ENCODE results near the gene RFTN1.

Gene RFTN1

GRCh38 chr3:16297997-16298885, 215.3 kb downstream of the RFTN1 start:
- no peak for DNase-seq
- in situ Hi-C loops (cut with HindIII; ENCODE audit: low pct_ligation_motif_present, low pct_unique_long_range_greater_than_20kb, low sequenced_read_pairs), result no loop called here

DNA sequence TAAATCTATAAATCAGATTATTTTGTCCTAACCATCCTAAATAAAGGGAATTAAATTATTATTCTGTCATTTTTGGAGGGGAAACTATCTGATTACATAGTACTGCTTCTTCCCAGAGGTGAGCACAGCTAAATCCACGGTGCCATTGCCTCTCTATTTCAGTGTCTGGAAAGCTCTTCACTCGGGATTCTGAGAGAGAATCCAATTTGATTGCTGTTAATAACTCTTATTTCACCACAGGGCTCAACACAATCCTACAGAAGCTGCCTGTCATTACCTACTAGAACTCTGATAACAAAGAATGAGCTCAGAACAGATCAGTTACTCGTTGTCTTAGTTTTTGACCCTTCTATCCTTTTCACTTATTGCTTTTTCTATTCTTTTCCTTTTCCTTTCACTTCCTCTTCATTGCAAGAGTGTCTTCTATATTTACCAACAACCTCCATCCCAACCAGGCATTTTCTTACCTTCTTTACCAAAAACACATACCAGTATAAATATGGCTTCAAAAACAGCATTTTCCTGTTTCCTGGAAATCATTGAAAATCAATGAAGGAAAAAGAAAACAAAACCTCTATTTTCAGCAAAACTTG, 218.1 kb downstream of the RFTN1 start:
- no peak for DNase-seq
- in situ Hi-C loops (cut with HindIII; ENCODE audit: low pct_ligation_motif_present, low pct_unique_long_range_greater_than_20kb, low sequenced_read_pairs), result no loop called here

GRCh38 chr3:16294844-16295243, 218.7 kb downstream of the RFTN1 start:
- in situ Hi-C loops (cut with HindIII; ENCODE audit: low pct_ligation_motif_present, low pct_unique_long_range_greater_than_20kb, low sequenced_read_pairs), result no loop called here
- DNase-seq, result no peak

- DNase-seq, result no peak
- in situ Hi-C loops (cut with HindIII; ENCODE audit: low pct_ligation_motif_present, low pct_unique_long_range_greater_than_20kb, low sequenced_read_pairs), result no loop called here
These were observed 222.7 kb downstream of the RFTN1 start for GRCh38 chr3:16290827-16291196.

DNA sequence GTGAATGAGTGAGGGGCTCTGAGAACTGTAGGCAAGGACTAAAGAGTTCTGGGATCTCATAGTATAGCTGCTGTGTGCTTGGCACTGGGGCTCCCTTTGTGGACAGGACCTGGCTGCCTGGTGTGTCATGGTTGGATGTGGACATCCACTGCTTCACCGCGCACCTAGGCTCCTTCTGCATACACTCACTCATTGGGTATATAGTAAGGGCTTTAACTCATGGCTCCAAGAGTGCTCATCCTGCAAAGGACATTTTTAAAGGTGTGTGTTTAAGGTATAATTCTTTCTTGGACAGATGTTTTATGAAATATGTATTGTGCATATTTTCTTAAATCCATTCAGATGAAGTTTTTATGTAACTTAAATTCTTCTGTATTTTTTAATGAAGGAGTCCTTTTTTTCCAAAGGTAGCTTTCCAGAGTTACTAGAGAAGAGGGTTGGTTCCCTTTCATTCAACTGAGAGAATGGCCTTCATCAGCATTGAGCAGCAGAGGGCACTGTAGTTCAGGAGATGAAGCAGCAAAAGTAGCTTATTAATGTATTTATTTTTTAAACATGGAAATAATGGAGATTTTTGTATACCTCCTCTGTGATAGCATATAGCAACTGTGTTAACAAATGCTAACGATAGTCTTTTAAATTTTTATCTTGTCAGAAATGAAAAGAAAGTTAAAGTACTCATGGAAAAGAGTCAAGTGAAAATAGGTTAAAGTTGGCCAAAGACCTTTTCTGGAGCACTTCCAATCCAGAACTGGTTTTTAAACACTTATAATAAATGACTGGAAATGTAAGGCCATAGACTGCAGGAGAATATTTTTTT, 223.3 kb downstream of the RFTN1 start:
- in situ Hi-C loops (cut with HindIII; ENCODE audit: low pct_ligation_motif_present, low pct_unique_long_range_greater_than_20kb, low sequenced_read_pairs), result no loop called here
- DNase-seq, result peak; percentile 49

DNA sequence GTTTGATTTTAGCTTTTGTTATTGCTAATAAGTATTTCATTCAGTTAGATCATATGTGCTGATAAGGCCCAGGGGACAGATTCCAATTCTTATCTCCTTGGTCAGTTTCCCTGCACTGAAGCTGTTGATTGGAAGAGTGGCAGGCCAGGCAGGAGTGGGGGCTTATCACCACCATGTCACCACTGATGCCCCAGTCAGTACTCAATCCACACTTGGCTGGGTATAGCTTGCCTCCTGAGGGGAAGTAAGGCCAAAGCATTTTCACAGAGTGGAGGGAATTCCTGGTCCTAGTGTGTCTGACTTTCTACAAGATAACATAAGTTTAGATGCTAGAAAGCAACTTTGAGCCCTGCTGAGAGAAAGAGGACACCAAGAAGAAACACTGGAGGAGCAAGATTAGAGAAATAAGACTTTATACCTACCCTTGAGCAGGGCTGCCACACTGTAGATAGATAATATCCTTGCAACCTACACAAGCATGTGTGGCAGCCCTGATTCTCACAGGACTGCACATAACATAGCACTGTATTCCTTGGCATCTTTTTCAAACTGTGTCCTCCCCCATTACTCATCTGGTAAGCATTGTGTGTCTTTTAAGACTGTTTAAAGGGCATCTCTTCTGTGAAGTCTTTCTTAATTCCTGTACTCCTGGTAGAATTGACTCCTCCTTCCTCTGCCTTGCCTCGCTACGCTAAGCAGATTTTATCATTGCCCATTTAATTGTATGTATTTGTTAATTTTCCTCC, 224.2 kb downstream of the RFTN1 start:
- DNase-seq, result no peak
- in situ Hi-C loops (cut with HindIII; ENCODE audit: low pct_ligation_motif_present, low pct_unique_long_range_greater_than_20kb, low sequenced_read_pairs), result no loop called here

DNA sequence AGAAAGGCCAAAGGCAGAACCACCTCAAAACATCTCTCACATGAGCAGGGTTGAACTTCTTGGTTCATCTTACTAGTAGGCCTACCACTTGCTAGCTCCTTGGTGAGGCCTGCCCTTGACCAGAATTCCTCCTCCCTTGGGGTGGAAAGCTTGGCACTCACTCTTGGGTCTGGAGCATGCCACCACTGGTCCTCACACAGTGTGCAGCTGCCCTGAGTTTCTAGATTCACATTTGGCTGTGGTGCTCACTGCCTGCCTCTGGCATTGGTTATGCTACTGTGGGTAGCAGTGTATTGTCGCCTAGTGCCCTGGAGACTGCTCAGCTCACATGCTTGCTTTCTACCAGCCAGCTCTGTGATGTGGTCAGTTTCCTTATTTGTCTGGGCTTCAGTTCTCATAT, 224.8 kb downstream of the RFTN1 start:
- in situ Hi-C loops (cut with HindIII; ENCODE audit: low pct_ligation_motif_present, low pct_unique_long_range_greater_than_20kb, low sequenced_read_pairs), result no loop called here

DNA sequence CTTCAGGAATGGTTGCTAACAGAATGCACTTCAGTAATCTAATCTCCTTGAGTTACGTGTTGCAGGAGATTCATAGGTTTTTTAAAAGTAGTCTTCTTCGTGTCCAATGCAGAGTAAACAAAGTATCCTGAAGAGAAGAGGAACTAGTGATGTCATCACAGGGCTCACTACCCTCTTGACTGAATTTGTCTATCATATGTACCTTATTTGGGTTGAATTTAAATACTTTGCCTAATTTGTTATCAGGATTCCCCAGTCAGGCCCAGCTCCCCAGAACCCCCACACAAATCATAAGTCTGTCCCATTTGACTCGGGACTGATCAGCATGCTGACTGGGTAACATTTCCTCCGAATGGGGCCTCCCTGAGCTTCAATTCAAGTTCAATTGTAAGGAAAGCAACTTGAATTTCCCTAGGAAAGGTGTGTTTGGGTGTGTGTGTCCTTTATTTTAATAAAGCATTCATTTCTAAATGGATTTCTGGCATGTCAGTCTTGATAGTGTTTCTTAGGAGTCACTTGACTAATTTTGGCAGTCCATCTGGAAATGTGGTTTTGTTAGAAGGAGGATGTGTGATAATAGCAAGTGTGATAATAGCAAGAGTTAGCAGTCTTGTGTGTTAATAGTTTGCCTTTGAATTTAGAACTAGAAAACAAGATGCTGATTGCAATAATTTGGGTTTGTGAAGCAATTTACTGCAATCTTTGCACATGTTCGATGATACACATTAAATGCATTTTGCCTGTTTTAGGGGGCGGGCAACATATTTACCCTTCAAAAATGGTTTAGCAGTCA, 226.6 kb downstream of the RFTN1 start:
- DNase-seq, result no peak
- in situ Hi-C loops (cut with HindIII; ENCODE audit: low pct_ligation_motif_present, low pct_unique_long_range_greater_than_20kb, low sequenced_read_pairs), result no loop called here

More for the DNA sequence above, 224.8 kb downstream of the RFTN1 start:
- no peak for DNase-seq

DNA sequence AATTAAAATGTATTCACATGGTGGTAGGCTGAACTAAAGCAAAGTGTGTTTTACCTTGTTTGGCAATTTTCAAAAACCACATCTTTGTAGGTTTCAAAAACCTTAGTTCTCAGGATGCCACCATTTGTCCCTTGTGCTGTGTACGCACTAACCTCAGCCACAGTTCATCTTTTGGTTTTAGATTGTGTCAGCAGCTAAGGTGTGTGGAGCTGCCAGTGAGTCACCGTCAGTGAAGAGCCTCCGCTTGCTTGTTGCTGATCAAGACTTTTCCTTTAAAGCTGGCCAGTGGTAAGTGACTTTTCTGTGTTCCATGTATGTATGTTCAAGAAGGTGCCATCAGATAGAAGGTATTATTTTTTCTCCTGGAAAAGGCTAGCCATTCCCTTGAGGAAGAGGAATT, 227.3 kb downstream of the RFTN1 start:
- in situ Hi-C loops (cut with HindIII; ENCODE audit: low pct_ligation_motif_present, low pct_unique_long_range_greater_than_20kb, low sequenced_read_pairs), result no loop called here
- no peak for DNase-seq

GRCh38 chr3:16284633-16285032, 228.9 kb downstream of the RFTN1 start:
- DNase-seq, result no peak
- in situ Hi-C loops (cut with HindIII; ENCODE audit: low pct_ligation_motif_present, low pct_unique_long_range_greater_than_20kb, low sequenced_read_pairs), result no loop called here

DNA sequence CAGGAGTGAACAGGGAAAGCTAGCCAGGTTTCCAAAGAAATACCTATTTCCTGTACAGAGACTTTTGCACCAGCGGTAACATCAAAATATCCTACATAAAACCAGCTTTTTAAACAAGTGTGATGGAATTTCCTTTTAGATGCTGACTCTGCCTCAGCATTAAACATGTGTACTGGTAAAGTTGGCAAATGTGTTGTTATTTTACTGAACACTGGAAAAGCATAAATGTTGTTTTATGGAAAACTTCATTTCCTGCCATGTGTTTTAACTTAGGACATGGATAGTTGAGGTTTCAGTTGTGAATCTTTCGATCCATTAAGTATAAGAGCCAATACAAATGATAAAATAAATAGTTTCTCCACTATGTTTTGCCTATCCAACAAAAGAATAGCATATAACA, 232.8 kb downstream of the RFTN1 start:
- in situ Hi-C loops (cut with HindIII; ENCODE audit: low pct_ligation_motif_present, low pct_unique_long_range_greater_than_20kb, low sequenced_read_pairs), result no loop called here
- DNase-seq, result no peak

- no peak for DNase-seq
- in situ Hi-C loops (cut with HindIII; ENCODE audit: low pct_ligation_motif_present, low pct_unique_long_range_greater_than_20kb, low sequenced_read_pairs), result no loop called here
These were observed 234.3 kb downstream of the RFTN1 start for GRCh38 chr3:16279010-16279801.

DNA sequence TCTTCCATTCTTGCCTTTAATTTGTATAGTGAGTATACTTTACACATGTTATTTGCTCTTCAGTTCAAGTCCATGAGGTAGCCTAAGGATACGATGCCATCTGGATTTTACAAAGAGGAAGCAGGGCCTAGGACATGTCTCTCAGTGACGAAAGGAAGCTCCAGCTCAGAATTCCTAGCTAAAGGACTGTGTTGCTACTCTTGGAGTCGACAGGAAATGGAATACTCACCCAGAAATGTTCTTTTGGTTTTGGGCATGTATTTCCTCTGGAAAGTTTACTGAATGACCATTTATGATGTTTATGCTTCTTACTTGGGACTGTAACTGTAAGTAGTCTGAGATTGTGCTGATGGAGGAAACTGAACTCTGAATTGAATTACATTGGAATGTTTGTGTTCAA, 236.0 kb downstream of the RFTN1 start:
- DNase-seq, result no peak
- in situ Hi-C loops (cut with HindIII; ENCODE audit: low pct_ligation_motif_present, low pct_unique_long_range_greater_than_20kb, low sequenced_read_pairs), result no loop called here

GRCh38 chr3:16273867-16274266, 239.6 kb downstream of the RFTN1 start:
- DNase-seq, result no peak
- in situ Hi-C loops (cut with HindIII; ENCODE audit: low pct_ligation_motif_present, low pct_unique_long_range_greater_than_20kb, low sequenced_read_pairs), result loop anchor here (25.0 kb wide), 1 partner anchor 263 kb away; no protein-coding TSS in a partner anchor

DNA sequence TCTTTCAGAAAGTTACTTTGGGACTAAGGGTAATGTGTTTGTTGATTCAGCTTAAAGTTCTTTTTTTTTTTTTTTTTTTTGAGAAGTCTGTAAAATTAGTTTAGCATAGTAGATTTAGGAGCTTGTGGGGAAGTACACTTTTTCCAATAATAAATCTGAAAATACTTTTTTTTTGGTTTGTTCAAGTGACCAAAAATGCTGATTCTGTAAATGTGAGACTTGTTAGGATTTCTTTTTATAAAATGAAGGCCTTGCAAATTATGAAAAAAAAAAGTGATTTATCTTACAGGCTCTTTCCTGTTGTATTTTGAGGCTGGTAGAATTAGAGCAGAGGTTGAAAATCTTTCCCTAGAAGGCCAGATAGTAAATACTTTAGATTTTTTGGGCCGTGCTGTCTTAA, 240.9 kb downstream of the RFTN1 start:
- in situ Hi-C loops (cut with HindIII; ENCODE audit: low pct_ligation_motif_present, low pct_unique_long_range_greater_than_20kb, low sequenced_read_pairs), result loop anchor here (25.0 kb wide), 1 partner anchor 265 kb away; no protein-coding TSS in a partner anchor
- no peak for DNase-seq

DNA sequence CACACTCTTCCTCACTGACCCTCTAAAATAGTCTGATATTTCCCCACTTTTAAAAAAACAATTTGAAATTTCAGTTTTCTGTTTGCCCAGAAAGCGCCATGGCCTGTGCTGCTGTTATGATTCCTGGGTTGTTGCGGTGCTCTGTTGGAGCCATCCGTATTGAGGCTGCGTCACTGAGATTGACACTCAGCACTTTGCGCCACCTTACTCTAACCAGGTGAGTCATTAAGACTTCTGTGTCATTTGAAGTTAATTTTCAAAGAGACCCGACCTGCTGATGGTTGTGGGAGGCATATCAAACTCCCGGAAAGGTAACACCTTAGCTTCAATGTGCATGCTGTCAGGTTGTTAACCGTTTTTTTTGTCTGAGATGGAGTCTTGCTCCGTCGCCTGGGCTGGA, 242.6 kb downstream of the RFTN1 start:
- in situ Hi-C loops (cut with HindIII; ENCODE audit: low pct_ligation_motif_present, low pct_unique_long_range_greater_than_20kb, low sequenced_read_pairs), result loop anchor here (25.0 kb wide), 1 partner anchor 266 kb away; no protein-coding TSS in a partner anchor
- DNase-seq, result no peak

DNA sequence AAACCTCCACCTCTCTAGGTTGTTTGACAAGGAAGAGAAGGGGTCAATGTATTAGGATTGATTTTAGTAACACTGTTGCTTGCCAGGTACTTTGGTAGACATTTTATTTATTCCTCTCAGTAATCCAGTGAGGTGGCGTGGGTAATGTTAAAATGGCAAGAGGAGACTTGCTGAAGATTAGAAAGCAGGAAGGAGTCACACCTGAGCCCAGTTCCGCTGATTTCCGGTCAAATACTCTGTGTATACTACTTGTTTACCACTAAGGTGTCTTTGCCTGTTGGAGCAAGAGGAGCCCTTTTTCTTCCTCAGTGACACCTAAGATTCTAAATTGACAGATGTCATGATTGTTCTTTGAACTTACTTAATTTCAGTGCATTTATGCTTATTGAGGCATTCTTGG, 246.8 kb downstream of the RFTN1 start:
- in situ Hi-C loops (cut with HindIII; ENCODE audit: low pct_ligation_motif_present, low pct_unique_long_range_greater_than_20kb, low sequenced_read_pairs), result loop anchor here (25.0 kb wide), 1 partner anchor 271 kb away; no protein-coding TSS in a partner anchor
- no peak for DNase-seq

All from ACHN (cell line).